Measurements from ENCODE around the gene PROCA1. TPM values are rescaled to one million over a fixed set of nuclear protein-coding genes. Genes with fewer than 3 reads are reported as not detected.
A peak's percentile ranks its signal among the peaks of the same experiment; 100 is the strongest.
"Not testable (repeated sequence)": the region's sequence is repeated elsewhere in the genome, so short reads cannot be mapped to it uniquely, and the experiment has no call there.

PROCA1 gene
- total RNA-seq, 2 experiments from 2014 or later = 4.5 to 4.6 TPM

GRCh38 chr17:28722417-28723158, 10.9 kb upstream of the PROCA1 start:
- peaks cover 60% of the 10 kb centered on the region for H3K36me3 ChIP-seq (ENCODE audit: insufficient read depth, low read length)
- peak overlapping the region; percentile 88 for H3K4me3 ChIP-seq (ENCODE audit: low read depth, low read length, poor library complexity, severe bottlenecking)
- peaks cover 35% of the 10 kb centered on the region for H3K79me2 ChIP-seq (ENCODE audit: insufficient read depth, low read depth, low read length)
- TSS peak; percentile 0 for BruUV-seq (replicated peaks)
- peak overlapping the region; percentile 100 for H3K4me2 ChIP-seq (ENCODE audit: low read length)
- DNase-seq (ENCODE audit: low spot score) = no peak
- intact Hi-C loops (cut with micrococcal nuclease; ENCODE audit: unreplicated experiment) = no loop called here
- POLR2A ChIA-PET = interaction anchor here (0.8 kb wide), 1 partner anchor 77 kb away, joined by 4 read pairs; no protein-coding TSS in a partner anchor
- peaks cover 9% of the 10 kb centered on the region; the same call in 1 of the 2 replicates for H4K20me1 ChIP-seq (ENCODE audit: insufficient read depth, low read length)
- no peaks in the 10 kb centered on the region for H3K9me2 ChIP-seq (ENCODE audit: insufficient read depth, low read length)
- H3K4me1 ChIP-seq (ENCODE audit: insufficient read depth, low read length, poor library complexity, severe bottlenecking) = peaks cover 67% of the 10 kb centered on the region
- H3K9me3 ChIP-seq (ENCODE audit: low read length) = no peaks in the 10 kb centered on the region
- no peak overlapping the region for H2AFZ ChIP-seq (ENCODE audit: low read length)
- peak overlapping the region; percentile 82 for H3K27ac ChIP-seq (ENCODE audit: low read depth, low read length, poor library complexity, severe bottlenecking)
- CTCF ChIA-PET (ENCODE audit: unreplicated experiment) = no interaction called here
- no peak for TF ChIP-seq CTCF (conservative IDR thresholded peaks at IDR 0.05; ENCODE audit: low read length)
- no peak for TF ChIP-seq EZH2phosphoT487 (IDR thresholded peaks at IDR 0.05; ENCODE audit: borderline replicate concordance, low read depth, low read length)

GRCh38 chr17:28720997-28721329, 9.3 kb upstream of the PROCA1 start:
- H3K9me2 ChIP-seq (ENCODE audit: insufficient read depth, low read length); BruUV-seq (replicated peaks); CTCF ChIA-PET (ENCODE audit: unreplicated experiment); H3K9me3 ChIP-seq (ENCODE audit: low read length); H4K20me1 ChIP-seq (ENCODE audit: insufficient read depth, low read length); H2AFZ ChIP-seq (ENCODE audit: low read length); DNase-seq (ENCODE audit: low spot score): not testable (repeated sequence)
- Histone ChIP-seq H3K4me3 (ENCODE audit: low read depth, low read length, poor library complexity, severe bottlenecking) (peak overlapping the region; percentile 88), H3K4me2 (ENCODE audit: low read length) (peak overlapping the region; percentile 100), H3K79me2 (ENCODE audit: insufficient read depth, low read depth, low read length) (peaks cover 35% of the 10 kb centered on the region), H3K4me1 (ENCODE audit: insufficient read depth, low read length, poor library complexity, severe bottlenecking) (peaks cover 55% of the 10 kb centered on the region), H3K36me3 (ENCODE audit: insufficient read depth, low read length) (peaks cover 60% of the 10 kb centered on the region), H3K27ac (ENCODE audit: low read depth, low read length, poor library complexity, severe bottlenecking) (peak overlapping the region; percentile 82)
- POLR2A ChIA-PET = interaction anchor here (0.6 to 2.5 kb wide), 5 partner anchors 7 to 475 kb away, joined by 3 to 17 read pairs (median 4); partner anchors contain the start of genes NEK8, SDF2 and SUPT6H
- TF ChIP-seq CTCF (conservative IDR thresholded peaks at IDR 0.05; ENCODE audit: low read length) = 0 out of 2 replicates have a peak, but pooled peaks have one; percentile 3
- intact Hi-C loops (cut with micrococcal nuclease; ENCODE audit: unreplicated experiment) = loop anchor here (2.0 kb wide), 1 partner anchor 74 kb away; no protein-coding TSS in a partner anchor

Data from OCI-LY7 (cell line).